GM12891 (cell line): ENCODE data around the gene KLHL10.

Source experiments
- POLR2A ChIP-seq: IDR thresholded peaks from 2 replicates; pipeline ENCODE4 v1.6.1; 2011; ENCODE audit warnings: low read depth, low read length, control low read depth
- POLR2AphosphoS5 ChIP-seq: IDR thresholded peaks from 2 replicates; pipeline ENCODE4 v1.6.1; 2011; ENCODE audit warnings: low read depth, low read length, control low read depth
- POU2F2 ChIP-seq: IDR thresholded peaks from 2 replicates; pipeline ENCODE4 v1.6.1; 2011; ENCODE audit warnings: low read depth, mild to moderate bottlenecking, control low read depth, low read length, moderate library complexity
- SPI1 ChIP-seq: IDR thresholded peaks from 2 replicates; pipeline ENCODE4 v1.6.1; 2011; ENCODE audit warnings: low read depth, low read length, control low read depth
- TAF1 ChIP-seq: IDR thresholded peaks from 2 replicates; pipeline ENCODE4 v1.6.1; 2011; ENCODE audit warnings: low read depth, low read length, control low read depth

- TF ChIP-seq POLR2A: no peak
- TF ChIP-seq SPI1: no peak
- TF ChIP-seq POLR2AphosphoS5: no peak
- TF ChIP-seq TAF1: no peak
- TF ChIP-seq POU2F2: no peak
Observed at GRCh38 chr17:41796121-41796895, 41.3 kb upstream of the KLHL10 start.
